Parathyroid adenoma (tissue), 2 donors: Measurements from ENCODE around the gene BTRC.
"Not testable (repeated sequence)": the region's sequence is repeated elsewhere in the genome, so short reads cannot be mapped to it uniquely, and the experiment has no call there.

Source experiments
- H2AFZ ChIP-seq: fragments of 300-600 bp; sonication (generic); one replicate; pipeline ENCODE4 v1.7.0; 2017; ENCODE audit warnings: antibody characterized with exemption, mild to moderate bottlenecking
- H3K27ac ChIP-seq: fragments of 300-600 bp; sonication (generic); one replicate; pipeline ENCODE4 v1.7.0; 2017
- H3K27me3 ChIP-seq: fragments of 300-600 bp; sonication (generic); one replicate; pipeline ENCODE4 v1.7.0; 2017; ENCODE audit warnings: low read length; ENCODE audit not compliant: control insufficient read depth, insufficient read depth
- H3K36me3 ChIP-seq: fragments of 300-600 bp; sonication (generic); one replicate; pipeline ENCODE4 v1.7.0; 2017; ENCODE audit warnings: low read length; ENCODE audit not compliant: control insufficient read depth, insufficient read depth
- H3K4me1 ChIP-seq: fragments of 300-600 bp; sonication (generic); one replicate; pipeline ENCODE4 v1.7.0; 2017; ENCODE audit warnings: control low read depth
- H3K4me2 ChIP-seq: fragments of 300-600 bp; sonication (generic); one replicate; pipeline ENCODE4 v1.7.0; 2017; ENCODE audit warnings: low read length
- H3K4me3 ChIP-seq: fragments of 300-600 bp; sonication (generic); one replicate; pipeline ENCODE4 v1.7.0; 2017; ENCODE audit warnings: low read depth, low read length
- H3K79me2 ChIP-seq: fragments of 300-600 bp; sonication (generic); one replicate; pipeline ENCODE4 v1.7.0; 2017; ENCODE audit warnings: control low read depth
- H3K9ac ChIP-seq: fragments of 300-600 bp; sonication (generic); one replicate; pipeline ENCODE4 v1.7.0; 2017; ENCODE audit warnings: mild to moderate bottlenecking
- H3K9me3 ChIP-seq: fragments of 300-600 bp; sonication (generic); one replicate; pipeline ENCODE4 v1.7.0; 2017; ENCODE audit warnings: low read length; ENCODE audit not compliant: control insufficient read depth
- CTCF ChIP-seq: fragments of 300-600 bp; sonication (generic); IDR thresholded peaks from one replicate; pipeline ENCODE4 v1.7.0; 2017; ENCODE audit warnings: antibody characterized with exemption, mild to moderate bottlenecking
- donor health status: primary hyperparathyroidism.

BTRC gene

GRCh38 chr10:101415884-101416283 lies 61.9 kb downstream of the BTRC start:
- H3K4me3 ChIP-seq, result no peak overlapping the region
- H3K4me1 ChIP-seq, result no peaks in the 10 kb centered on the region
- H3K9ac ChIP-seq, result no peak overlapping the region
- peaks cover 32% of the 10 kb centered on the region for H3K79me2 ChIP-seq
- no peaks in the 10 kb centered on the region for H3K36me3 ChIP-seq
- H2AFZ ChIP-seq, result no peak overlapping the region
- H3K4me2 ChIP-seq, result no peak overlapping the region
- no peak overlapping the region for H3K27ac ChIP-seq
- H3K9me3 ChIP-seq, result no peaks in the 10 kb centered on the region
- no peak for TF ChIP-seq CTCF
- no peaks in the 10 kb centered on the region for H3K27me3 ChIP-seq

- H3K4me1 ChIP-seq, H3K9ac ChIP-seq, H2AFZ ChIP-seq, H3K27ac ChIP-seq, H3K4me3 ChIP-seq, H3K9me3 ChIP-seq, H3K27me3 ChIP-seq, H3K4me2 ChIP-seq, H3K36me3 ChIP-seq: not testable (repeated sequence)
- H3K79me2 ChIP-seq, result peaks cover 17% of the 10 kb centered on the region
These were observed 68.0 kb downstream of the BTRC start for GRCh38 chr10:101421967-101422366.

GRCh38 chr10:101425535-101425934 lies 71.6 kb downstream of the BTRC start:
- Histone ChIP-seq H3K27me3 (no peaks in the 10 kb centered on the region), H3K79me2 (peaks cover 11% of the 10 kb centered on the region), H3K9me3 (no peaks in the 10 kb centered on the region), H2AFZ (no peak overlapping the region), H3K27ac (no peak overlapping the region), H3K9ac (no peak overlapping the region), H3K4me3 (no peak overlapping the region), H3K4me2 (no peak overlapping the region), H3K36me3 (no peaks in the 10 kb centered on the region), H3K4me1 (peaks cover 2% of the 10 kb centered on the region)
- no peak for TF ChIP-seq CTCF

GRCh38 chr10:101428036-101428435 lies 74.1 kb downstream of the BTRC start:
- Histone ChIP-seq H3K4me1 (peaks cover 2% of the 10 kb centered on the region), H3K4me2 (no peak overlapping the region), H3K4me3 (no peak overlapping the region), H3K27me3 (no peaks in the 10 kb centered on the region), H3K9me3 (no peaks in the 10 kb centered on the region), H3K79me2 (peaks cover 10% of the 10 kb centered on the region), H3K9ac (no peak overlapping the region), H3K27ac (no peak overlapping the region), H2AFZ (no peak overlapping the region), H3K36me3 (no peaks in the 10 kb centered on the region)
- TF ChIP-seq CTCF, result no peak

- no peaks in the 10 kb centered on the region for H3K27me3 ChIP-seq
- no peaks in the 10 kb centered on the region for H3K9me3 ChIP-seq
- no peak overlapping the region for H3K9ac ChIP-seq
- no peaks in the 10 kb centered on the region for H3K36me3 ChIP-seq
- TF ChIP-seq CTCF, result no peak
- H2AFZ ChIP-seq, result no peak overlapping the region
- H3K79me2 ChIP-seq, result peaks cover 5% of the 10 kb centered on the region
- peaks cover under 1% of the 10 kb centered on the region for H3K4me1 ChIP-seq
- H3K27ac ChIP-seq, result no peak overlapping the region
- no peak overlapping the region for H3K4me3 ChIP-seq
- no peak overlapping the region for H3K4me2 ChIP-seq
These were observed 75.5 kb downstream of the BTRC start for GRCh38 chr10:101429423-101429822.
